H1 (cell line): Measurements from ENCODE around the gene DPY19L3. TPM values are rescaled to one million over a fixed set of nuclear protein-coding genes. Genes with fewer than 3 reads are reported as not detected.

Experiments
- CTCF ChIA-PET: fragments of 300-600 bp; sonication (Branson Sonifier 250); formaldehyde crosslinking; loops from one replicate; lab custom pipeline; 2021; ENCODE audit not compliant: partially characterized antibody; lab: Charles Lee
- POLR2A ChIA-PET: fragments of 300-600 bp; sonication (Branson Sonifier 250); formaldehyde crosslinking; loops from one replicate; lab custom pipeline; 2021; ENCODE audit warnings: inconsistent platforms; ENCODE audit not compliant: partially characterized antibody; lab: Charles Lee
- DNase-seq, 2 experiments: peaks; one replicate each; pipeline versions ENCODE4 v3.0.0 to v3.0.0-alpha.2; 2010 to 2022; ENCODE audit warnings: low spot score in 2 of 2, low read depth in 1 of 2, mixed read lengths in 1 of 2
- FAIRE-seq: peaks from 2 replicates; lab custom pipeline; 2011; peaks lifted over from hg19 to GRCh38; lab: Jason Lieb, UNC
- H2AFZ ChIP-seq: 2 replicates; pipeline ENCODE4 v1.8.1; 2012; ENCODE audit warnings: low read length, inconsistent platforms
- H2AK5ac ChIP-seq: 2 replicates; pipeline ENCODE4 v1.6.1; 2013; ENCODE audit warnings: low read depth, low read length
- H2BK120ac ChIP-seq: replicated peaks from 2 replicates; pipeline ENCODE3; 2013; ENCODE audit warnings: low read depth, low read length, inconsistent platforms
- H2BK12ac ChIP-seq: 2 replicates; pipeline ENCODE4 v1.6.1; 2013; ENCODE audit warnings: low read depth, low read length
- H2BK15ac ChIP-seq: 2 replicates; pipeline ENCODE4 v1.6.1; 2013; ENCODE audit warnings: low read length
- H2BK20ac ChIP-seq: 2 replicates; pipeline ENCODE4 v1.6.1; 2013; ENCODE audit warnings: low read length
- H2BK5ac ChIP-seq: 2 replicates; pipeline ENCODE4 v1.6.1; 2013; ENCODE audit warnings: low read depth, low read length
- H3K14ac ChIP-seq: 2 replicates; pipeline ENCODE4 v1.6.1; 2013; ENCODE audit warnings: inconsistent platforms; ENCODE audit not compliant: insufficient read length
- H3K18ac ChIP-seq: 2 replicates; pipeline ENCODE4 v1.6.1; 2013; ENCODE audit warnings: low read length; ENCODE audit errors: extremely low read depth
- H3K23ac ChIP-seq: 2 replicates; pipeline ENCODE4 v1.6.1; 2013; ENCODE audit warnings: inconsistent platforms; ENCODE audit not compliant: insufficient read length
- H3K23me2 ChIP-seq: 2 replicates; pipeline ENCODE4 v1.6.1; 2013; ENCODE audit warnings: low read depth, low read length
- H3K27ac ChIP-seq: 2 replicates; pipeline ENCODE4 v1.6.1; 2011; ENCODE audit warnings: low read depth, low read length, inconsistent platforms
- H3K27me3 ChIP-seq, 4 experiments: replicated peaks in 1 of 4; 1 replicate in 1 of 4; 2 replicates in 3 of 4; pipeline versions ENCODE4 v1.6.1 to v1.8.1; 2011 to 2013; ENCODE audit warnings: low read length in 3 of 4, mild to moderate bottlenecking in 3 of 4, inconsistent platforms in 2 of 4, mixed read lengths in 2 of 4, moderate library complexity in 1 of 4; ENCODE audit not compliant: control insufficient read depth in 3 of 4, insufficient read depth in 3 of 4; ENCODE audit errors: extremely low read depth in 1 of 4
- H3K36me3 ChIP-seq, 4 experiments: 2 replicates each; pipeline versions ENCODE4 v1.6.1 to v1.8.1; 2011 to 2013; ENCODE audit warnings: mild to moderate bottlenecking in 4 of 4, low read length in 3 of 4, moderate library complexity in 2 of 4, control low read depth in 1 of 4, inconsistent platforms in 1 of 4; ENCODE audit not compliant: insufficient read depth in 4 of 4, control insufficient read depth in 2 of 4
- H3K4ac ChIP-seq: replicated peaks from 2 replicates; pipeline ENCODE3; 2013; ENCODE audit warnings: low read length, low read depth, mixed read lengths, inconsistent platforms; ENCODE audit not compliant: insufficient read length
- H3K4me1 ChIP-seq, 4 experiments: replicated peaks in 1 of 4; 1 replicate in 1 of 4; 2 replicates in 3 of 4; pipeline versions ENCODE4 v1.6.1 to v1.8.1; 2011 to 2013; ENCODE audit warnings: low read length in 3 of 4, inconsistent platforms in 2 of 4, mixed read lengths in 1 of 4; ENCODE audit not compliant: insufficient read depth in 4 of 4, control insufficient read depth in 3 of 4
- H3K4me2 ChIP-seq, 2 experiments: 2 replicates each; pipeline versions ENCODE4 v1.6.1 to v1.8.1; 2011 to 2013; ENCODE audit warnings: low read depth in 2 of 2, low read length in 2 of 2, control low read depth in 1 of 2, inconsistent platforms in 1 of 2, mild to moderate bottlenecking in 1 of 2; ENCODE audit not compliant: insufficient read depth in 1 of 2
- H3K4me3 ChIP-seq, 4 experiments: fragments of 200-600, 300-600 bp in 1 of 4; sonication (generic), shearing (Covaris generic), sonication (Bioruptor Twin) in 1 of 4; 2 replicates each; pipeline versions ENCODE4 v1.5.1 to v1.8.1; 2011 to 2016; ENCODE audit warnings: low read length in 4 of 4, low read depth in 3 of 4, control low read depth in 2 of 4, inconsistent platforms in 2 of 4, mild to moderate bottlenecking in 2 of 4, mixed read lengths in 1 of 4, moderate library complexity in 1 of 4; ENCODE audit not compliant: insufficient read depth in 2 of 4; ENCODE audit errors: extremely low read depth in 1 of 4
- H3K56ac ChIP-seq: replicated peaks from 2 replicates; pipeline ENCODE3; 2013; ENCODE audit warnings: low read depth, mild to moderate bottlenecking, mixed read lengths, low read length, inconsistent platforms; ENCODE audit not compliant: insufficient read length
- H3K79me1 ChIP-seq: 2 replicates; pipeline ENCODE4 v1.6.1; 2013; ENCODE audit warnings: low read depth, low read length, control low read depth
- H3K79me2 ChIP-seq, 2 experiments: 2 replicates each; pipeline versions ENCODE4 v1.6.1 to v1.8.1; 2012 to 2013; ENCODE audit warnings: low read length in 2 of 2, mild to moderate bottlenecking in 2 of 2, inconsistent platforms in 1 of 2; ENCODE audit not compliant: insufficient read depth in 2 of 2, control insufficient read depth in 1 of 2
- H3K9ac ChIP-seq, 4 experiments: replicated peaks in 1 of 4; 1 replicate in 1 of 4; 2 replicates in 3 of 4; pipeline versions ENCODE4 v1.6.1 to v1.8.1; 2011 to 2013; ENCODE audit warnings: low read depth in 3 of 4, low read length in 3 of 4, control low read depth in 2 of 4, mild to moderate bottlenecking in 2 of 4, moderate library complexity in 2 of 4, inconsistent platforms in 1 of 4; ENCODE audit errors: extremely low read depth in 1 of 4
- H3K9me3 ChIP-seq, 2 experiments: 2 replicates each; pipeline versions ENCODE4 v1.6.1 to v1.8.1; 2012 to 2013; ENCODE audit warnings: mild to moderate bottlenecking in 2 of 2, moderate library complexity in 2 of 2, control low read depth in 1 of 2, inconsistent platforms in 1 of 2, low read depth in 1 of 2, low read length in 1 of 2, mixed read lengths in 1 of 2; ENCODE audit not compliant: insufficient read depth in 2 of 2
- H4K20me1 ChIP-seq, 2 experiments: replicated peaks in 1 of 2; 2 replicates each; pipeline versions ENCODE3 to v1.8.1; 2011 to 2013; ENCODE audit warnings: inconsistent platforms in 2 of 2, low read length in 2 of 2, mild to moderate bottlenecking in 1 of 2; ENCODE audit not compliant: insufficient read depth in 2 of 2, control insufficient read depth in 1 of 2
- H4K5ac ChIP-seq: 2 replicates; pipeline ENCODE4 v1.6.1; 2013; ENCODE audit warnings: low read length, low read depth, mixed read lengths, inconsistent platforms; ENCODE audit not compliant: insufficient read length
- H4K8ac ChIP-seq: 2 replicates; pipeline ENCODE4 v1.8.0; 2013; ENCODE audit warnings: mild to moderate bottlenecking, moderate library complexity, low read length, inconsistent platforms; ENCODE audit not compliant: insufficient read depth; ENCODE audit errors: extremely low read depth
- H4K91ac ChIP-seq: replicated peaks from 2 replicates; pipeline ENCODE3; 2013; ENCODE audit warnings: low read length, mixed read lengths, inconsistent platforms; ENCODE audit not compliant: insufficient read length
- BRCA1 ChIP-seq: IDR thresholded peaks from 2 replicates; pipeline ENCODE4 v1.6.1; 2012; ENCODE audit warnings: low read depth, low read length, improper control_type of control experiment
- CBX8 ChIP-seq: fragments of 300-800, 300-1000 bp; sonication (generic); IDR thresholded peaks from 2 replicates; pipeline ENCODE4 v1.7.1; 2016; ENCODE audit warnings: low read depth, low read length, borderline replicate concordance
- MAFK ChIP-seq: IDR thresholded peaks from 2 replicates; pipeline ENCODE4 v1.6.1; 2012; ENCODE audit warnings: low read depth, mild to moderate bottlenecking, improper control_type of control experiment, low read length
- SAP30 ChIP-seq: fragments of 300-600 bp; sonication (generic); IDR thresholded peaks from 2 replicates; pipeline ENCODE4 v1.7.1; 2012; ENCODE audit warnings: low read length, moderate library complexity, mild to moderate bottlenecking, inconsistent platforms; ENCODE audit not compliant: insufficient read depth, insufficient replicate concordance
- ZNF274 ChIP-seq: IDR thresholded peaks from 2 replicates; pipeline ENCODE4 v1.7.0; 2012; ENCODE audit warnings: low read length, borderline replicate concordance; ENCODE audit errors: extremely low read depth
- WGBS, 2 experiments: shearing (Covaris generic) in 1 of 2; methylation state at CpG; one replicate each; pipeline versions ENCODE4 v1.1.6 to v1.1.7; 2013 to 2015; ENCODE audit warnings: low lambda C conversion rate in 2 of 2, mixed read lengths in 2 of 2, inconsistent platforms in 1 of 2, low coverage in 1 of 2, missing lambda C conversion rate in 1 of 2; ENCODE audit not compliant: insufficient replicate concordance in 2 of 2, insufficient coverage in 1 of 2, insufficient read length in 1 of 2; ENCODE audit errors: extremely low coverage in 1 of 2, missing lambda C conversion rate in 1 of 2; 5-methylcytosine and 5-hydroxymethylcytosine counted together
- polyA plus RNA-seq, 7 experiments: library from polyadenylated mRNA; depleted of rRNA in 3 of 7; stranded (reverse) in 5 of 7; unstranded in 2 of 7; fragments of >200 nt in 5 of 7; fragments of 200-250 nt in 2 of 7; gene quantifications; 1 replicate in 5 of 7; 2 replicates in 1 of 7; 4 replicates in 1 of 7; pipeline versions ENCODE4 v1.2.1 to v1.2.3, GENCODE V29; 2011 to 2013; ENCODE audit warnings: missing spikeins in 2 of 7, mixed read lengths in 2 of 7
- total RNA-seq: library from RNA; stranded (reverse); fragmentation: NEBNext Ultra II Directional; extraction: Animal tissue kit (Norgen Biotek cat#: 25700); gene quantifications from 2 replicates; pipeline ENCODE4 v1.2.1, GENCODE V29; 2021

Gene DPY19L3
- total and polyA plus RNA-seq, 2 of the 8 experiments (the other 6 are each of a cell fraction or from before 2014, with no cell fraction given): 35.3 to 60.2 TPM

DNA sequence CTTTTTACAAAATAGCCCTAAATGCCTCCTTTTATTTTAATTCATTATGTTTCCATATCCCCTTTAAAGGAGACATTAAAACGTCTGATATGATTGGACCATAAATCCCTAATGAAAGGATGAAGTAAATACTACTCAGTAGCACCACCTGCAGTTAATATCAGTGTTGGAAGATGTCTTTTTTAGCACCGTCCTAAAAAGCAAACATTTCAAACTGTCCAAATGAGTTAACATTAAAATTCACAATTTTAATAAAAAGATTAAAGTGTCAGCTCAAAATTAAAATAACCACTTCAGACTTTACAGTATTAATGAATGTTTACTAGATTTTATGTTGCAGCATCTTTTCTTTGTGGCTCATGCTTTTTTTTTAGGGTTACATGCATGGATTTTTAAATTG is 47.9 kb upstream of the DPY19L3 start:
- H3K56ac ChIP-seq: no peak overlapping the region
- CTCF ChIA-PET: interaction anchor here (0.6 to 2.0 kb wide), 13 partner anchors 8 to 462 kb away, joined by 3 to 10 read pairs (median 4); no protein-coding TSS in a partner anchor
- no peak overlapping the region for H2BK20ac ChIP-seq
- H3K18ac ChIP-seq: no peak overlapping the region
- H3K27me3 ChIP-seq: no peaks in the 10 kb centered on the region
- POLR2A ChIA-PET: interaction anchor here (1.6 kb wide), 1 partner anchor 48 kb away, joined by 3 read pairs; the partner anchor contains the start of gene DPY19L3
- no peak overlapping the region for H2BK5ac ChIP-seq
- no peak overlapping the region for H2BK12ac ChIP-seq
- no peak overlapping the region for H3K23ac ChIP-seq
- DNase-seq (no peak), FAIRE-seq (no peak)
- H3K4ac ChIP-seq: no peak overlapping the region
- H3K4me2 ChIP-seq: no peak overlapping the region
- no peaks in the 10 kb centered on the region for H3K9me3 ChIP-seq
- H3K79me2 ChIP-seq: peaks cover 0 to 13% of the 10 kb centered on the region in 2 experiments; a peak in 2 of 4 replicates
- WGBS, 2 experiments: 45% methylated on average over 2 of the region's 2 CpGs; no CpG with 5 or more reads in 1 of the 2 experiments
- no peak overlapping the region for H2AFZ ChIP-seq
- H2AK5ac ChIP-seq: no peak overlapping the region
- TF ChIP-seq SAP30 (no peak), ZNF274 (no peak), CBX8 (no peak), BRCA1 (no peak), MAFK (no peak)
- no peak overlapping the region for H3K9ac ChIP-seq
- H3K14ac ChIP-seq: no peak overlapping the region
- no peak overlapping the region for H2BK15ac ChIP-seq
- H3K27ac ChIP-seq: no peak overlapping the region
- no peak overlapping the region for H4K8ac ChIP-seq
- no peak overlapping the region for H3K4me3 ChIP-seq
- H3K79me1 ChIP-seq: peaks cover 2% of the 10 kb centered on the region
- H3K23me2 ChIP-seq: no peaks in the 10 kb centered on the region; the same call in 1 of the 2 replicates
- H4K91ac ChIP-seq: no peak overlapping the region
- no peaks in the 10 kb centered on the region for H3K4me1 ChIP-seq
- no peak overlapping the region for H2BK120ac ChIP-seq
- H3K36me3 ChIP-seq: peaks cover 33 to 86% (median 66%) of the 10 kb centered on the region in 4 experiments
- H4K5ac ChIP-seq: no peak overlapping the region
- peaks cover 3 to 4% of the 10 kb centered on the region in 2 experiments for H4K20me1 ChIP-seq
